Measurements from ENCODE around the gene AMIGO3. TPM values are rescaled to one million over a fixed set of nuclear protein-coding genes. Genes with fewer than 3 reads are reported as not detected.
A peak's percentile ranks its signal among the peaks of the same experiment; 100 is the strongest.

The AMIGO3 gene
- total RNA-seq, 1 donor from 2014 or later: not detected

GRCh38 chr3:49725906-49726681 lies 6.6 kb upstream of the AMIGO3 start:
- no peak for DNase-seq (ENCODE audit: low spot score)

DNA sequence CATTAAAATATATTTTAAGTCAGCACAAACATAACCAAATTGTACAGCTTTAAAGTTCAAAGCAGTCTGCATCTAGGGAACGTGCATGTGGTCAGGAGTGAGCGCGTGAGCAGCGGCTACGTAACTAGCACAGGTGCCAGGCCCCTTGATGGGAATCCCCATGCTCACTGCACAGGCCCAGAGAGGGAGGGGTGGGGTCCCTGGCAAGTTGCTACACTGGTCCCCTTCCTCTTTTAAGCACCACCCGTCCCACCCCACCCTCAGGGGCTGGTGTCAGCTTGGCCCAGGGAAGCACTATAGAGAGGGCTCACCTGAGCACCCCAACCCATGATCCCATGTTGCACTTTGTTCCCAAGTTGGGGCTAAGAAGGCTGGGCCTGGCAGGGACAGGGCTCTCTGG lies 5.1 kb upstream of the AMIGO3 start:
- no peak for DNase-seq (ENCODE audit: low spot score)

DNA sequence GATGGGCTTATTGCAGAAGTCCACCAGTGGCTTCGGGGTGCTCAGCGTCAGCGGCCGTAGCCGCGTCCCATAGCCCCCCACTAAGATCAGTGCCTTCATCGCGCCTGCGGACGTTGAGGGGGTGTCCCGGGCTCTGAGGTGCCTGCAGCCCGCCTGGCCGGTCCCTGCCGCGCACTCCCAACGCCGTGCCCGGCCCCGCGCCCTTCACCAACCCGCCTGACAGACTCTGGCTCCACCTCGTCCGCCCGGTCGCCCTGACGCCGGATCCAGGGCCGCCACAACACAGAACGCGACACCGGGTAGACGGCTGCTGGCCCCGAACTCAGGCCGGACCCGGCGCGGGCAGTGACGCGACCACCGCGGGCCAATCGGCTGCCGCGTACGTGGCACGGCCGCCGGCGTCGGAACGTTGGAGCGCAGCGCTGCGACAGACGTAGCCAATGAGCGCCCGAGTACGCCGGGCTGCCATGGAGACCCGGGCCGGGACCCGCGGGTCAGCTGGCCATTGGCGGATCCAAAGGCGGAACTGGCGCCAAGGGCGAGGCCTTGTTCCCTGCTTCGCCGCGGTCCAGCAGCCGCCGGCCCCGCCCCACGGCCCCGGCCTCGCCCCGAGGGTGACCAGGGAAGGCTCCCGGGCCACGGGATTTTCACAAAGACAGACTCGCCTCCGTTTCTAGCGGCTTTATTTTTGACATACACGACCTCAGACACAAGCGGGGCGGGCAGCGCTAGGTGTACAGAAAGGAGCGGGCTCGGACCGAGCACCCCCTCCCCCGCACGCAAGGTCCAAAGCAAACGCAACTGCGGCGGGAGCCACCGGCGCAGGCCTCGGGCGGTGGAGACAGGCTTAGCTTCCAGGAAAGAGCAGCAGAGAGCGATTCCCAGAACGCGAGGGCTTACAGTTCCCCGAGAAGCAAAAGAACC lies 4.4 kb upstream of the AMIGO3 start, which contains the start of gene GMPPB:
TSS of gene GMPPB (minus strand) at position 324 of the 924 bp plus-strand sequence. CDS start at position 99, 225 bp downstream.
- peak; percentile 97 for DNase-seq (ENCODE audit: low spot score)

DNA sequence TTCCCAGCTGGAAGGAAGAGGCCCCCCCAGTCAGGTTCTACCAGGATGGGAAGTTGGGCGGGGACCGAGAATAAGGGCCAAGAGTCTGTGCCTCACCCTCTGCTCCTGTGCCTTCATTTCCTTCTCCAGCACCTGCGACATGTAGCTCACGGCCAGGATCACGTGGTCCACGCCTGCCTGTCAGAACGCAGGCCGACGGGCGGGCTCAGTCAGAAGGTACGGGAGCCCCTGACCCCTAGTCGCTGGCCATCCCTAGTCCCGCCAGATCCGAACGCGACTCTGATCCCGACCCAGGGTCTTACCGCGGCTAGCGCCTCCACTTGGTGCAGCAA lies 3.8 kb upstream of the AMIGO3 start:
- DNase-seq (ENCODE audit: low spot score): peak; percentile 81

DNA sequence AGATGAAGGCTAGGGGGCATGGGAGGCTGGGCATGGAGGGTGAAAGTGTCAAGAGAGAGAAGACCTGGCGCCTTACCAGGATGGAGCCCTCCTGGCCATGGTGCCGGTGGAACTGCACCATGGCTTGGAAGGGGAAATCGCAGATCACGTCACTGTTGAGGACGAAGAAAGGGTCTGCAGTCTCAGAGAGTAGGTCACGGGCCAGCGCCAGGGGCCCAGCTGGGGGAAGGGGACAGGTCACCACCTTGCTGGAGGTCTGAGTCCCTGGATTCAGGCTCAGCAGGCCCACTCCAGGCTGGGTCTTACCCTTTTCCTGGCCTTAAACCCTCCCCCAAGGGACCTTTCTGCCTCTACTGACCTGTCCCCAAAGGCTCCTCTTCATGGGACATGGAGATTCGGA lies 3.4 kb upstream of the AMIGO3 start:
- no peak for DNase-seq (ENCODE audit: low spot score)

- no peak for DNase-seq (ENCODE audit: low spot score)
Observed at GRCh38 chr3:49721896-49722781, 2.7 kb upstream of the AMIGO3 start.

GRCh38 chr3:49721596-49721895 lies 2.1 kb upstream of the AMIGO3 start:
- no peak for DNase-seq (ENCODE audit: low spot score)

DNA sequence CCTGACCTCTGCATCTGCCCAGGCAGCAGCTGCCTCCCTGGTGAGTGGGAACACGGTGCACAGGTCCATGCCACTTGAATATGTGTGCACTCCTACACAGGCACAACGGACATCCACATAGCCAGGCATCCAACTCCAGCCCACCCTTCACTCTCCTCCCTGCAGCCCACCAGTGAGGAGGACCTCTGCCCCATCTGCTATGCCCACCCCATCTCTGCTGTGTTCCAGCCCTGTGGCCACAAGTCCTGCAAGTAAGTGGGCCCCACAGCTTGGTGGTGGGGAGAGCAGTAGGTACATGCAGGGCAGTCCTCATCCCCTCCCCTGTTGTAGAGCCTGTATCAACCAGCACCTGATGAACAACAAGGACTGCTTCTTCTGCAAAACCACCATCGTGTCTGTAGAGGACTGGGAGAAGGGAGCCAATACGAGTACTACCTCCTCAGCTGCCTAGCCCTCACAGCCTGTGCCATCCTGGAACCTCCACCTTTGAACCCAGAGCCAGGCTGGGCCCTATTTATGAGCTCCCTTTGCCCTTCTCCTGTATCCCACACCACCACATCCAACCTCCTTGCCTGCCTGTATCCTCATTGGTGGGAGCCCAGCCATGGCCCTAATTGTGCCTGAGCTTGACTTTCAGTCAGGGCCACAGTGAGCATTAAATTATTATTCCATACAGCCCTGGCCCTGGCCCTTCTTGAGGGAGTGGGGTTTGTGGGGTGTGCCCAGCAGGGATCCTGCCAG lies 1.5 kb upstream of the AMIGO3 start:
- DNase-seq (ENCODE audit: low spot score): no peak

DNA sequence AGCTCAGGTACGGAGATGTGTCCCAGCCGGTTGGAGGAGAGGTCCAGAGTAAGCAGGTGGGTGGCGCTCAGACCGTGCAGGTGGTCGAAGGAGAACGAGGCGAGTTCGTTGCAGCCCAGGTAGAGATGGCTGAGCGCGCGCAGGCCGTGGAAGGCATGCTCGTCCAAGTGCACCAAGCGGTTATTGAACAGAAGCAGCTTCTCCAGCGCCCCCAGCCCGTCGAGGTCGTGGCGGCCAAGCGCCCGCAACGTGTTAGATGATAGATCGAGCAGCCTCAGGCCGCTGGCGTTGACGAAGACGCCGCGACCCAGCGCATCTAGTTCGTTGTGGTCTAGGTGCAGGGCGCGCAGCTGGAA lies 648 bp downstream of the AMIGO3 start:
- no peak for DNase-seq (ENCODE audit: low spot score)

GRCh38 chr3:49717959-49718857 lies 1.3 kb downstream of the AMIGO3 start:
- no peak for DNase-seq (ENCODE audit: low spot score)

GRCh38 chr3:49717211-49717958 lies 2.1 kb downstream of the AMIGO3 start:
- DNase-seq (ENCODE audit: low spot score): no peak

- DNase-seq (ENCODE audit: low spot score): peak; percentile 41
Observed at GRCh38 chr3:49716691-49717210, 2.7 kb downstream of the AMIGO3 start.

GRCh38 chr3:49716169-49716568 lies 3.3 kb downstream of the AMIGO3 start:
- DNase-seq (ENCODE audit: low spot score): no peak

- no peak for DNase-seq (ENCODE audit: low spot score)
Observed at GRCh38 chr3:49715611-49716121, 3.8 kb downstream of the AMIGO3 start.

DNA sequence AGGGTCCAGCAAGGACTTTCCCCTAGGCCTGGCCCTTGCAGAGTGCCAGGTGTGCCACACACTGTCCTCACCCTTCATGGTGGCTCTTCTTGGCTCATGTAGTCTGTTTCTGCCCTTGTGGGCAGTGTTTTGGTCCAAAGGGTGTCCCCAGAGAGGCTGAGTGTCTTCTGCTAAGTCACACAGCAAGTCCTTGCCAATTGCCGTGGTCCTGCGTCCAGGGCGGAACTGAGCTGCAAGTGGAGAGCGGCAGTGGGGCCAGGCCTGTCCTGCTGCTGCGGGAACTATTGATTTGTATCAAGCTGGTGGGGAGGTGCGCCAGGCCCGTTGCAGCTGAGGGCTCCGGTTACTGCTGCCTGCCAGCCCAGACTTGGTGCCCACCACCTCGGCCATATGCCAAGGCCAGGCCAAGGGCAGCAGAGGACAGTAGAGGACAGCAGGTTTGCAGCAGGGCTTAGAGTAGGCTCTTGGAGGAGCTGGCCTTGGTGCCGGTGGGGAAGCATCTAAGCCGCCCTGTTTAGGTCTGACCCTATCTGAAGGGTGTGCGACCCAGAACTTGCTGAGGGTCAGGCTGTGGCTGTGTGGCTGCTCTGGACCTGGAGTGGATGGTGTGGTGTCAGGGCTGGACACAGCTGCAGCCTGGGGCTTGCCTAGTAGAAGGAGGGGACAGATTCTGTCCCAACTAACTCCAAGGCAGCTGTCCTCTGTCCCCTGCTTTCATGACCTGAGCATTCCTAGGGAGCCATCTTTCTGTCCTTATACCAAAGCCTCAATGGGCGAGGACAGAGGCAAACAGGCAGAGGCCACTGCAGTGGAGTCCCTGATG lies 4.5 kb downstream of the AMIGO3 start:
- no peak for DNase-seq (ENCODE audit: low spot score)

DNA sequence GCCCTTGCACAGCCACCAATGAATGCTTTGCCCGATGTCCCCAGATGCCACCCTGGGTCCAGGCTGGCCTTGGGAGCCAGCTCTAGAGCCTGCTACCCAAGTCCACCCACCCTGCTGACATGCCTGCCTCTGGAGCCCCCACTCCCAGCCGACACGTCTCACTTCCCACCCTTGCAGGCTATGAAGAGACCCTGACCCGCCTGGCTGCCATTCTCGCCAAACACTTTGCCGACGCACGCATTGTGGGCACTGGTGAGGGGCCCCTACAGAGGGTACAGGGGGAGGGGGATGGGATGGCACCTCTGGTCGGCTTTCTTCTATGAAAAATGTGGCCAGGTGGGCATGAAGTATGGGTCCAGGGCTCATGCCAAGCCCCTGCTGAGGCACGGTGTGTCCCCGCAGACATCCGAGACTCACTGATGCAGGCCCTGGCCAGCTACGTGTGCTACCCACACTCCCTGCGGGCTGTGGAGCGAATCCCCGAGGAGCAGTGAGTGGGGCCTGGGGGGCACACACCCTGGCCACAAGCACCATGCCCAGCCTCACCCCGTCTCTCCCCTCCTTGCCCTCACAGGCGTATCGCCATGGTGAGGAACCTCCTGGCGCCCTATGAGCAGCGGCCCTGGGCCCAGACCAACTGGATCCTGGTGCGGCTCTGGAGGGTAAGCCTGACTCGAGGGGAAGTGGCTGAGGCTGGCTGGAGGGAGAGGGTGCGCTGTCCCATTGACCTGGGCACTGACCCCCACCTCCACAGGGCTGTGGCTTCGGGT lies 6.0 kb downstream of the AMIGO3 start:
- no peak for DNase-seq (ENCODE audit: low spot score)

- DNase-seq (ENCODE audit: low spot score): no peak
Observed at GRCh38 chr3:49712631-49713317, 6.7 kb downstream of the AMIGO3 start.
